HS-27A (cell line): ENCODE measurements around the gene DSCAM.

Source experiments
- DNase-seq: peaks from one replicate; pipeline ENCODE4 v3.0.0-alpha.2; 2012; ENCODE audit warnings: low read depth, missing footprints

The DSCAM gene

GRCh38 chr21:40129809-40130208 is 717.1 kb downstream of the DSCAM start:
- no peak for DNase-seq

GRCh38 chr21:40128891-40129290 is 718.1 kb downstream of the DSCAM start:
- DNase-seq: no peak

GRCh38 chr21:40120940-40121575 is 725.9 kb downstream of the DSCAM start:
- no peak for DNase-seq

- DNase-seq: no peak
These were observed 728.4 kb downstream of the DSCAM start for GRCh38 chr21:40118527-40118926.

GRCh38 chr21:40117236-40117635 is 729.7 kb downstream of the DSCAM start:
- DNase-seq: no peak

- DNase-seq: no peak
These were observed 731.2 kb downstream of the DSCAM start for GRCh38 chr21:40115775-40116174.

- no peak for DNase-seq
These were observed 744.3 kb downstream of the DSCAM start for GRCh38 chr21:40102682-40103081.

- no peak for DNase-seq
These were observed 747.1 kb downstream of the DSCAM start for GRCh38 chr21:40099809-40100208.

- no peak for DNase-seq
These were observed 751.5 kb downstream of the DSCAM start for GRCh38 chr21:40095477-40095876.

- DNase-seq: no peak
These were observed 766.6 kb downstream of the DSCAM start for GRCh38 chr21:40080385-40080784.

- DNase-seq: no peak
These were observed 772.2 kb downstream of the DSCAM start for GRCh38 chr21:40074710-40075109.

- DNase-seq: no peak
These were observed 772.8 kb downstream of the DSCAM start for GRCh38 chr21:40074198-40074597.

GRCh38 chr21:40073642-40074041 is 773.3 kb downstream of the DSCAM start:
- no peak for DNase-seq

GRCh38 chr21:40070871-40071270 is 776.1 kb downstream of the DSCAM start:
- DNase-seq: no peak

GRCh38 chr21:40067751-40068150 is 779.2 kb downstream of the DSCAM start:
- DNase-seq: no peak

- no peak for DNase-seq
These were observed 780.7 kb downstream of the DSCAM start for GRCh38 chr21:40066221-40066620.

GRCh38 chr21:40060083-40060677 is 786.8 kb downstream of the DSCAM start:
- no peak for DNase-seq

GRCh38 chr21:40057331-40057730 is 789.6 kb downstream of the DSCAM start:
- DNase-seq: no peak

- no peak for DNase-seq
These were observed 790.9 kb downstream of the DSCAM start for GRCh38 chr21:40056031-40056430.

GRCh38 chr21:40054403-40054802 is 792.6 kb downstream of the DSCAM start:
- no peak for DNase-seq

- DNase-seq: no peak
These were observed 794.0 kb downstream of the DSCAM start for GRCh38 chr21:40053007-40053406.

GRCh38 chr21:40052276-40052675 is 794.7 kb downstream of the DSCAM start:
- DNase-seq: no peak

- DNase-seq: no peak
These were observed 795.2 kb downstream of the DSCAM start for GRCh38 chr21:40051801-40052200.

- no peak for DNase-seq
These were observed 797.0 kb downstream of the DSCAM start for GRCh38 chr21:40049931-40050290.
